ENCODE measurements around the gene ALPL. TPM values are rescaled to one million over a fixed set of nuclear protein-coding genes. Genes with fewer than 3 reads are reported as not detected.

ALPL gene
- total RNA-seq, 1 experiment from 2014 or later = 0.73 TPM

- POLR2A ChIA-PET (ENCODE audit: unreplicated experiment) = no interaction called here
- ATAC-seq = no peak
- BruUV-seq (replicated peaks) = no TSS peak
Observed at GRCh38 chr1:21523297-21523813, 14.1 kb downstream of the ALPL start.

GRCh38 chr1:21524220-21524619, 15.0 kb downstream of the ALPL start:
- Histone ChIP-seq H3K27me3 (ENCODE audit: low read length) (0 out of 2 replicates have a peak, but pooled peaks cover 2% of the 10 kb centered on the region), H3K9ac (ENCODE audit: low read length) (no peak overlapping the region), H3K4me2 (ENCODE audit: low read length) (no peak overlapping the region), H4K20me1 (ENCODE audit: low read length) (no peaks in the 10 kb centered on the region), H3K9me3 (ENCODE audit: low read length) (no peaks in the 10 kb centered on the region), H3K79me2 (ENCODE audit: low read length) (no peaks in the 10 kb centered on the region), H3K4me1 (ENCODE audit: insufficient read depth, low read length) (no peaks in the 10 kb centered on the region), H3K36me3 (ENCODE audit: low read depth, low read length) (no peaks in the 10 kb centered on the region), H3F3A (ENCODE audit: low read length, unreplicated experiment) (no peaks in the 10 kb centered on the region), H2AFZ (ENCODE audit: low read length) (no peak overlapping the region), H3K9me2 (replicated peaks; ENCODE audit: low read length) (no peaks in the 10 kb centered on the region), H3K27ac (ENCODE audit: low read length) (no peak overlapping the region), H3K4me3 (ENCODE audit: low read length) (no peak overlapping the region)
- DNase-seq = no peak
- ChIA-PET POLR2A (ENCODE audit: unreplicated experiment) (no interaction called here), CTCF (no interaction called here)
- no peak for TF ChIP-seq EZH2 (IDR thresholded peaks at IDR 0.05; ENCODE audit: low read length, unreplicated experiment)
- TF ChIP-seq CTCF (conservative IDR thresholded peaks at IDR 0.05; ENCODE audit: low read depth, low read length) = no peak
- TF ChIP-seq EZH2phosphoT487 (IDR thresholded peaks at IDR 0.05; ENCODE audit: borderline replicate concordance, low read length) = no peak
- BruUV-seq (replicated peaks) = no TSS peak
- intact Hi-C loops (cut with micrococcal nuclease) = no loop called here
- ATAC-seq = no peak

More at GRCh38 chr1:21523297-21523813, 14.1 kb downstream of the ALPL start:
- no peak overlapping the region for H3K27ac ChIP-seq (ENCODE audit: low read length)
- no peaks in the 10 kb centered on the region for H3F3A ChIP-seq (ENCODE audit: low read length, unreplicated experiment)
- no peaks in the 10 kb centered on the region for H3K36me3 ChIP-seq (ENCODE audit: low read depth, low read length)
- no peaks in the 10 kb centered on the region for H3K9me3 ChIP-seq (ENCODE audit: low read length)
- H3K79me2 ChIP-seq (ENCODE audit: low read length) = no peaks in the 10 kb centered on the region
- H4K20me1 ChIP-seq (ENCODE audit: low read length) = no peaks in the 10 kb centered on the region
- no peak overlapping the region for H2AFZ ChIP-seq (ENCODE audit: low read length)
- H3K4me1 ChIP-seq (ENCODE audit: insufficient read depth, low read length) = no peaks in the 10 kb centered on the region
- no peak for TF ChIP-seq EZH2 (IDR thresholded peaks at IDR 0.05; ENCODE audit: low read length, unreplicated experiment)
- DNase-seq = no peak
- intact Hi-C loops (cut with micrococcal nuclease) = no loop called here
- H3K27me3 ChIP-seq (ENCODE audit: low read length) = no peaks in the 10 kb centered on the region
- CTCF ChIA-PET = interaction anchor here (0.6 kb wide), 1 partner anchor 1880 kb away, joined by 10 read pairs; no protein-coding TSS in a partner anchor
- no peak overlapping the region for H3K9ac ChIP-seq (ENCODE audit: low read length)
- H3K4me3 ChIP-seq (ENCODE audit: low read length) = no peak overlapping the region
- H3K4me2 ChIP-seq (ENCODE audit: low read length) = no peak overlapping the region
- H3K9me2 ChIP-seq (replicated peaks; ENCODE audit: low read length) = no peaks in the 10 kb centered on the region

- no peaks in the 10 kb centered on the region for H3K4me1 ChIP-seq (ENCODE audit: insufficient read depth, low read length)
- H2AFZ ChIP-seq (ENCODE audit: low read length) = no peak overlapping the region
- no peak overlapping the region for H3K9ac ChIP-seq (ENCODE audit: low read length)
- no peak overlapping the region for H3K4me3 ChIP-seq (ENCODE audit: low read length)
- H3K9me2 ChIP-seq (replicated peaks; ENCODE audit: low read length) = no peaks in the 10 kb centered on the region
- H3K9me3 ChIP-seq (ENCODE audit: low read length) = no peaks in the 10 kb centered on the region
- no peaks in the 10 kb centered on the region for H3F3A ChIP-seq (ENCODE audit: low read length, unreplicated experiment)
- DNase-seq = no peak
- TF ChIP-seq EZH2phosphoT487 (IDR thresholded peaks at IDR 0.05; ENCODE audit: borderline replicate concordance, low read length) (no peak), EZH2 (IDR thresholded peaks at IDR 0.05; ENCODE audit: low read length, unreplicated experiment) (no peak), CTCF (conservative IDR thresholded peaks at IDR 0.05; ENCODE audit: low read depth, low read length) (no peak)
- BruUV-seq (replicated peaks) = no TSS peak
- H3K36me3 ChIP-seq (ENCODE audit: low read depth, low read length) = no peaks in the 10 kb centered on the region
- H3K27ac ChIP-seq (ENCODE audit: low read length) = no peak overlapping the region
- ATAC-seq = no peak
- no peaks in the 10 kb centered on the region for H3K79me2 ChIP-seq (ENCODE audit: low read length)
- intact Hi-C loops (cut with micrococcal nuclease) = no loop called here
- CTCF ChIA-PET = no interaction called here
- no peak overlapping the region for H3K4me2 ChIP-seq (ENCODE audit: low read length)
- POLR2A ChIA-PET (ENCODE audit: unreplicated experiment) = no interaction called here
- no peaks in the 10 kb centered on the region for H4K20me1 ChIP-seq (ENCODE audit: low read length)
- H3K27me3 ChIP-seq (ENCODE audit: low read length) = 0 out of 2 replicates have a peak, but pooled peaks cover 8% of the 10 kb centered on the region
Observed at GRCh38 chr1:21524686-21525339, 15.6 kb downstream of the ALPL start.

Data from PC-3 (cell line).